ENCODE measurements around the gene KLHL14.

Gene KLHL14

DNA sequence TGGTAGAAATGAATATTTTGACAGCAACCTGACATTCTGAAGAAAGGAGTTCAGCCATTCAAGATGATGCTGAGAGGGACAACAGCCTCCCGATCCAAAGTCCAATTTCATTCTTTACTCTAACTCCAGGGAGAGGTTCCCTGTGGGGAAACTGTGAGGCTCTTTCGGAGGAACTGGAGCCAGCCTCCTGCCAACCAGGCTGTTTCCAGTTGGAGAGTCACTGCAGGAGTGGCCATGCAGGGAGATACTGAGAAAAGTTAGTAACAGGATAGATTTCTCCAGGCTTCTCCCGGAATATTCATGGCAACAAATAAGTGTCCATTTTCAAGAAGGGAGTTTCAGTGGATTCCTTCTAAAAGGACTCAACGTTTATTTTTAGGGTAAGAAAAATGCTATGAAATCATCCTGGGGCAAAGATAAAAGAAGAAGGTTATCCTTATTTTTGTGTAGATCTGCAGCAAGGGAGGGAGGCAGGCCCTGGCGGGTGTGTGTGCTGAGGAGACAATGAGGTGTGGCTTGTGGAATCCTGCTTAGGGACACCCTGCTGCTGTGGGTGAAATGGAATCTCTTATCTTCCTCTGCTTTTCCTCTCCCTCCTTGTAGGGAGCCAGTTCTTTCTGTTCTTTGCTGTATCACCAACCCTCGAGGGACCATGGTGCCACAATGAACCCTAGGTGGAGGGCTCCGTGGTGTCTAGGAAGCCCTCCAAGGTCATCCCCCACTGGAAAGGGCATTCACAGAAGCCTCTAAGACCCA, 18.1 kb downstream of the KLHL14 start:
- no peaks in the 10 kb centered on the region for H3K27me3 ChIP-seq (replicated peaks; ENCODE audit: control insufficient read depth, insufficient read depth, low read length, poor library complexity, severe bottlenecking)
- no peaks in the 10 kb centered on the region for H3K4me1 ChIP-seq (ENCODE audit: control insufficient read depth, insufficient read depth, low read length, poor library complexity, severe bottlenecking)
- DNase-seq, result no peak
- H3K4me3 ChIP-seq (ENCODE audit: insufficient read depth, low read depth, low read length, poor library complexity, severe bottlenecking), result no peak overlapping the region
- H3K27ac ChIP-seq (ENCODE audit: insufficient read depth, low read length, poor library complexity, severe bottlenecking), result no peak overlapping the region
- H3K9me3 ChIP-seq (ENCODE audit: control insufficient read depth, low read length), result no peaks in the 10 kb centered on the region
- no peaks in the 10 kb centered on the region for H3K36me3 ChIP-seq (ENCODE audit: control insufficient read depth, insufficient read depth, low read length)

DNA sequence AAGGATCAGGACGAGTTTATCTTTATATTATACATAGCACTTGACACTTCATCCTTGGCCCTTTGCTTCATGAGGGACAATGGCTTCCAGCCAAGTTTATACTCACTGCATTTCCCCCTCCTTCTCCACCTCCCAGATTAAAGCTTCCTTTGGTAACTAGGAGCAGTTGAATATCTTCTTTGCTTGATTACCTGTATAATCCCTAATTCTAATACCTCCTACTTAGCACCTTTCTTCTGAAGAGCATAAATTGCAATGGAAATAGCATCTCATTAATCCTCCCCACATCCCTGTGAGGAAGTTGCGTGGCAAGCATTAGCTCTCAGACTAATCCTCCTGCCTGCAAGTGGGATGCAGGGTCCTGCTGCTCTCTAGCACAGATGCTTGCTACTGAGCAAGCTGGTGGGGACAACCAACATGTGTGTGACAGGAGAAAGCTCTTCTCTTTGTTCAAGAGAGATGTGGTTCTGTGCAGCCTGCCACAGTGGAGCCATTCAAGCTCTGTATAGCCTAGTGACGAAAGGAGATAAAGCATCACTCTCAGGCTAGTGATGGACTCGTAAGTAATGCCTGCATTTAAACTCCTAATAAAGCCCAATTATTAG, 19.1 kb downstream of the KLHL14 start:
- Histone ChIP-seq H3K4me1 (ENCODE audit: control insufficient read depth, insufficient read depth, low read length, poor library complexity, severe bottlenecking) (no peaks in the 10 kb centered on the region), H3K36me3 (ENCODE audit: control insufficient read depth, insufficient read depth, low read length) (no peaks in the 10 kb centered on the region), H3K9me3 (ENCODE audit: control insufficient read depth, low read length) (no peaks in the 10 kb centered on the region), H3K27me3 (replicated peaks; ENCODE audit: control insufficient read depth, insufficient read depth, low read length, poor library complexity, severe bottlenecking) (no peaks in the 10 kb centered on the region), H3K27ac (ENCODE audit: insufficient read depth, low read length, poor library complexity, severe bottlenecking) (no peak overlapping the region), H3K4me3 (ENCODE audit: insufficient read depth, low read depth, low read length, poor library complexity, severe bottlenecking) (no peak overlapping the region)
- no peak for DNase-seq

- Histone ChIP-seq H3K27me3 (replicated peaks; ENCODE audit: control insufficient read depth, insufficient read depth, low read length, poor library complexity, severe bottlenecking) (no peaks in the 10 kb centered on the region), H3K9me3 (ENCODE audit: control insufficient read depth, low read length) (no peaks in the 10 kb centered on the region), H3K4me3 (ENCODE audit: insufficient read depth, low read depth, low read length, poor library complexity, severe bottlenecking) (no peak overlapping the region), H3K36me3 (ENCODE audit: control insufficient read depth, insufficient read depth, low read length) (no peaks in the 10 kb centered on the region), H3K27ac (ENCODE audit: insufficient read depth, low read length, poor library complexity, severe bottlenecking) (no peak overlapping the region), H3K4me1 (ENCODE audit: control insufficient read depth, insufficient read depth, low read length, poor library complexity, severe bottlenecking) (no peaks in the 10 kb centered on the region)
- DNase-seq, result no peak
Measured at GRCh38 chr18:32750328-32750727, 22.5 kb downstream of the KLHL14 start.

GRCh38 chr18:32749809-32750208, 23.0 kb downstream of the KLHL14 start:
- no peak for DNase-seq
- Histone ChIP-seq H3K27ac (ENCODE audit: insufficient read depth, low read length, poor library complexity, severe bottlenecking) (no peak overlapping the region), H3K27me3 (replicated peaks; ENCODE audit: control insufficient read depth, insufficient read depth, low read length, poor library complexity, severe bottlenecking) (no peaks in the 10 kb centered on the region), H3K36me3 (ENCODE audit: control insufficient read depth, insufficient read depth, low read length) (no peaks in the 10 kb centered on the region), H3K4me1 (ENCODE audit: control insufficient read depth, insufficient read depth, low read length, poor library complexity, severe bottlenecking) (no peaks in the 10 kb centered on the region), H3K9me3 (ENCODE audit: control insufficient read depth, low read length) (no peaks in the 10 kb centered on the region), H3K4me3 (ENCODE audit: insufficient read depth, low read depth, low read length, poor library complexity, severe bottlenecking) (no peak overlapping the region)

DNA sequence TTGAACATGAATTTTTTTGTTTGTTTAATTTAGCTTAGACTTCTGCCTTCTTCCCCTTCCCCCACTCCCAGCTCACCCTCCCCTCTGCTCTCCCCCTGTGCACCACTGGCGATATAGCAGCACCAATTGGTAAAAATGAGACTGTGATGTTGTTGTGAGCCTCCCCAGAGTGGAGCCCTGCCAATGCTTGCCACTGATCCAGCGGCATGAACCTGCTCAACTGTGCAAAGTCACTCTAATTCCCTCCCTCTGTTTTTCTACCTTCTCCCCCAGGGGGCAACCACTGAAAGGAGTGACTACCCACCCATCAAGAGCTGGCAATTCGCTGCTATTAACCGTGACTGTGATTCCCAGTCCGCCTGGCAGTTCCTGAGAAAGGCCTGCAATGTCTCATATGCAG, 30.2 kb downstream of the KLHL14 start:
- no peaks in the 10 kb centered on the region for H3K9me3 ChIP-seq (ENCODE audit: control insufficient read depth, low read length)
- H3K27ac ChIP-seq (ENCODE audit: insufficient read depth, low read length, poor library complexity, severe bottlenecking), result no peak overlapping the region
- H3K36me3 ChIP-seq (ENCODE audit: control insufficient read depth, insufficient read depth, low read length), result no peaks in the 10 kb centered on the region
- no peak overlapping the region for H3K4me3 ChIP-seq (ENCODE audit: insufficient read depth, low read depth, low read length, poor library complexity, severe bottlenecking)
- no peak for DNase-seq
- no peaks in the 10 kb centered on the region for H3K4me1 ChIP-seq (ENCODE audit: control insufficient read depth, insufficient read depth, low read length, poor library complexity, severe bottlenecking)
- H3K27me3 ChIP-seq (replicated peaks; ENCODE audit: control insufficient read depth, insufficient read depth, low read length, poor library complexity, severe bottlenecking), result no peaks in the 10 kb centered on the region

- Histone ChIP-seq H3K27ac (ENCODE audit: insufficient read depth, low read length, poor library complexity, severe bottlenecking) (no peak overlapping the region), H3K36me3 (ENCODE audit: control insufficient read depth, insufficient read depth, low read length) (no peaks in the 10 kb centered on the region), H3K4me3 (ENCODE audit: insufficient read depth, low read depth, low read length, poor library complexity, severe bottlenecking) (no peak overlapping the region), H3K9me3 (ENCODE audit: control insufficient read depth, low read length) (no peaks in the 10 kb centered on the region), H3K4me1 (ENCODE audit: control insufficient read depth, insufficient read depth, low read length, poor library complexity, severe bottlenecking) (no peaks in the 10 kb centered on the region), H3K27me3 (replicated peaks; ENCODE audit: control insufficient read depth, insufficient read depth, low read length, poor library complexity, severe bottlenecking) (no peaks in the 10 kb centered on the region)
- DNase-seq, result no peak
Measured at GRCh38 chr18:32735781-32736180, 37.0 kb downstream of the KLHL14 start.

DNA sequence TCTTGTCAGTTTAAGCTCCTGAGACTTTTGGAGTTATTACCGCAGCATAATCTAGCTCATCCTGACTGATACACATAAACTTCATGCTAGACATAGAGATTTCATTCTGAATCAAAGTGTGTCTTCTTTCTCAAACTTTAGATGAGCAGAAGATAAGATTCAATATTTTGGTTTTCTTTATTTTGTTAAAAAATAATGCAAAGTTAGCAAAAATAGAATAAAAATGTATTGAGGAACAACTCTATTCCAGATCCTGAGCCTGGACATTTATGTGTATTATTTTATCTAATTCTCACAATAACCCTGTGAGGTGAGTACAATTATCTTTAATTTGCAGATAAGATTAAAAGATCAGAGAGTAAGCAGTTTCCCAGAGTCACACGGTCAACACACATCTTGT, 38.4 kb downstream of the KLHL14 start:
- no peaks in the 10 kb centered on the region for H3K9me3 ChIP-seq (ENCODE audit: control insufficient read depth, low read length)
- no peaks in the 10 kb centered on the region for H3K4me1 ChIP-seq (ENCODE audit: control insufficient read depth, insufficient read depth, low read length, poor library complexity, severe bottlenecking)
- H3K36me3 ChIP-seq (ENCODE audit: control insufficient read depth, insufficient read depth, low read length), result no peaks in the 10 kb centered on the region
- H3K4me3 ChIP-seq (ENCODE audit: insufficient read depth, low read depth, low read length, poor library complexity, severe bottlenecking), result no peak overlapping the region
- no peak for DNase-seq
- no peak overlapping the region for H3K27ac ChIP-seq (ENCODE audit: insufficient read depth, low read length, poor library complexity, severe bottlenecking)
- no peaks in the 10 kb centered on the region for H3K27me3 ChIP-seq (replicated peaks; ENCODE audit: control insufficient read depth, insufficient read depth, low read length, poor library complexity, severe bottlenecking)

DNA sequence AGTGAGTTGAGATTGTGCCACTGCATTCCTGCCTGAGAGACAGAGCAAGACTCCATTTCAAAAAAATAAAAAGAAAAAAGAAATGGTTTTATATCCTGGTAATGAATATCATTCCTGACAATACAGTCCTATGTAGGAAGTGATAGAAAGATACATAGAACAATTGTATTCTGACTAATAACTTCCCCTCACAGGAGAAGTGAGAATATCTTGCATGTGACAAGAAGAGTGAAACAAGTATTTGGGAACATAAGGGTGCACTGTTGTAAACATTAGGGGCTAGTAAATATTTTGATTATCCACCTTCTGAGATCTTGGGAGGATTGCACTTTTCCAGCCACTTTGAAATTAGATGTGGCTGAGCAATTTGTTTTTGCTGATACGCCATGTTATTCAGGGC, 40.7 kb downstream of the KLHL14 start:
- no peak for DNase-seq
- Histone ChIP-seq H3K9me3 (ENCODE audit: control insufficient read depth, low read length) (no peaks in the 10 kb centered on the region), H3K4me3 (ENCODE audit: insufficient read depth, low read depth, low read length, poor library complexity, severe bottlenecking) (no peak overlapping the region), H3K27ac (ENCODE audit: insufficient read depth, low read length, poor library complexity, severe bottlenecking) (no peak overlapping the region), H3K4me1 (ENCODE audit: control insufficient read depth, insufficient read depth, low read length, poor library complexity, severe bottlenecking) (no peaks in the 10 kb centered on the region), H3K27me3 (replicated peaks; ENCODE audit: control insufficient read depth, insufficient read depth, low read length, poor library complexity, severe bottlenecking) (no peaks in the 10 kb centered on the region), H3K36me3 (ENCODE audit: control insufficient read depth, insufficient read depth, low read length) (no peaks in the 10 kb centered on the region)

- Histone ChIP-seq H3K4me3 (ENCODE audit: insufficient read depth, low read depth, low read length, poor library complexity, severe bottlenecking) (peak overlapping the region; percentile 18), H3K4me1 (ENCODE audit: control insufficient read depth, insufficient read depth, low read length, poor library complexity, severe bottlenecking) (no peaks in the 10 kb centered on the region), H3K9me3 (ENCODE audit: control insufficient read depth, low read length) (no peaks in the 10 kb centered on the region), H3K27me3 (replicated peaks; ENCODE audit: control insufficient read depth, insufficient read depth, low read length, poor library complexity, severe bottlenecking) (no peaks in the 10 kb centered on the region), H3K36me3 (ENCODE audit: control insufficient read depth, insufficient read depth, low read length) (no peaks in the 10 kb centered on the region), H3K27ac (ENCODE audit: insufficient read depth, low read length, poor library complexity, severe bottlenecking) (no peak overlapping the region)
- no peak for DNase-seq
Measured at GRCh38 chr18:32730620-32731091, 42.2 kb downstream of the KLHL14 start.

DNA sequence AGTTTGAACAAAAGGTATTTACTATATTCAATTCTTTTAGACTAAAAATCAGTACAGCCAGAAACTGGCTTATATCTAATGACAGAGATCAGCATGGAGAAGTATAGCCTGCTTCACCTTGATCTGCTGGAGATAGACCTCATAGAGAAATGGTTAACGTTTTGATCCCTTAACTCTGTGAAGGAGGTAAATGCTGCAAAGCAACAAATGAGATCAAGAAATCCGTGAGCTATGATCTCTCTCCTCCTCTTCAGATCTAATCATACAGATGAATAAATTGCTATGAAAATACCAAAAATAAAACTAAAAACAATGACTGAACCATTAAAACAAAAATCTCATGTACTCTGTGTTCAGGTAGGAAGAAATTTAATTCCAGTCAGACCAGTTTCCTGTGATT, 42.8 kb downstream of the KLHL14 start:
- Histone ChIP-seq H3K27me3 (replicated peaks; ENCODE audit: control insufficient read depth, insufficient read depth, low read length, poor library complexity, severe bottlenecking) (no peaks in the 10 kb centered on the region), H3K4me3 (ENCODE audit: insufficient read depth, low read depth, low read length, poor library complexity, severe bottlenecking) (peak overlapping the region; percentile 18), H3K27ac (ENCODE audit: insufficient read depth, low read length, poor library complexity, severe bottlenecking) (no peak overlapping the region), H3K36me3 (ENCODE audit: control insufficient read depth, insufficient read depth, low read length) (no peaks in the 10 kb centered on the region), H3K9me3 (ENCODE audit: control insufficient read depth, low read length) (no peaks in the 10 kb centered on the region), H3K4me1 (ENCODE audit: control insufficient read depth, insufficient read depth, low read length, poor library complexity, severe bottlenecking) (no peaks in the 10 kb centered on the region)
- no peak for DNase-seq
